ENCODE results near the gene ZBP1. TPM values are rescaled to one million over a fixed set of nuclear protein-coding genes. Genes with fewer than 3 reads are reported as not detected.

The ZBP1 gene
- total RNA-seq, 1 donor from 2014 or later: not detected

GRCh38 chr20:57563522-57563921 lies 56.7 kb downstream of the ZBP1 start:
- Mint-ChIP-seq H3K4me1 (peaks cover 3% of the 10 kb centered on the region), H3K27me3 (ENCODE audit: low read depth) (peaks cover 99% of the 10 kb centered on the region), H3K9me3 (no peaks in the 10 kb centered on the region), H3K27ac (no peak overlapping the region), H3K4me3 (no peak overlapping the region), H3K36me3 (no peaks in the 10 kb centered on the region)
- DNase-seq (ENCODE audit: low spot score in 2 of 2, unreplicated experiment in 2 of 2): no peak
- TF ChIP-seq CTCF (IDR thresholded peaks at IDR 0.05; ENCODE audit: unreplicated experiment): no peak

- DNase-seq (ENCODE audit: low spot score in 2 of 2, unreplicated experiment in 2 of 2): no peak
- no peaks in the 10 kb centered on the region for H3K36me3 Mint-ChIP-seq
- H3K27me3 Mint-ChIP-seq (ENCODE audit: low read depth): peaks cover 99% of the 10 kb centered on the region
- H3K4me3 Mint-ChIP-seq: no peak overlapping the region
- no peaks in the 10 kb centered on the region for H3K9me3 Mint-ChIP-seq
- H3K4me1 Mint-ChIP-seq: peaks cover 3% of the 10 kb centered on the region
- no peak overlapping the region for H3K27ac Mint-ChIP-seq
- no peak for TF ChIP-seq CTCF (IDR thresholded peaks at IDR 0.05; ENCODE audit: unreplicated experiment)
Measured at GRCh38 chr20:57562541-57563465, 57.4 kb downstream of the ZBP1 start.

- TF ChIP-seq CTCF (IDR thresholded peaks at IDR 0.05; ENCODE audit: unreplicated experiment): no peak
- no peak for DNase-seq (ENCODE audit: low spot score in 2 of 2, unreplicated experiment in 2 of 2)
- H3K27ac Mint-ChIP-seq: no peak overlapping the region
- H3K9me3 Mint-ChIP-seq: no peaks in the 10 kb centered on the region
- no peak overlapping the region for H3K4me3 Mint-ChIP-seq
- peaks cover 99% of the 10 kb centered on the region for H3K27me3 Mint-ChIP-seq (ENCODE audit: low read depth)
- H3K4me1 Mint-ChIP-seq: peaks cover 3% of the 10 kb centered on the region
- no peaks in the 10 kb centered on the region for H3K36me3 Mint-ChIP-seq
Measured at GRCh38 chr20:57561356-57562279, 58.6 kb downstream of the ZBP1 start.

GRCh38 chr20:57560554-57561355 lies 59.5 kb downstream of the ZBP1 start, which contains the start of gene PCK1:
PCK1 (plus strand) TSS chr20:57561110; CDS start chr20:57561412, 302 bp downstream.
- peaks cover 99% of the 10 kb centered on the region for H3K27me3 Mint-ChIP-seq (ENCODE audit: low read depth)
- DNase-seq (ENCODE audit: low spot score in 2 of 2, unreplicated experiment in 2 of 2): no peak

More at GRCh38 chr20:57560554-57561355, 59.5 kb downstream of the ZBP1 start, which contains the start of gene PCK1:
- Mint-ChIP-seq H3K4me1 (peaks cover 3% of the 10 kb centered on the region), H3K9me3 (no peaks in the 10 kb centered on the region), H3K36me3 (no peaks in the 10 kb centered on the region), H3K4me3 (no peak within 1 kb of the TSS), H3K27ac (no peak within 1 kb of the TSS)
- TF ChIP-seq CTCF (IDR thresholded peaks at IDR 0.05; ENCODE audit: unreplicated experiment): no peak

Measured in mesothelial cell of epicardium (in vitro differentiated cells).